HCT116 (cell line): ENCODE measurements around the gene DDX54. TPM values are rescaled to one million over a fixed set of nuclear protein-coding genes. Genes with fewer than 3 reads are reported as not detected.

ENCODE experiments used
- ATAC-seq: fragments of 200-7000 bp; cut with Tn5 transposase; 2 replicates; pipeline ENCODE4 v1.9.1; 2020; ENCODE audit warnings: mild to moderate bottlenecking, moderate library complexity
- BruUV-seq: library from RNA; stranded (reverse); fragments of 400-500 nt; replicated peaks from 2 replicates; lab custom pipeline; 2021; lab: Mats Ljungman, UMichigan
- CTCF ChIA-PET: fragments of 300-600 bp; sonication (Branson Sonifier 250); formaldehyde crosslinking; loops from one replicate; lab custom pipeline; 2021; ENCODE audit warnings: antibody characterized with exemption; lab: Charles Lee
- POLR2A ChIA-PET: fragments of 300-600, 350-600 bp; sonication (Branson Sonifier 250); formaldehyde crosslinking; loops from one replicate; lab custom pipeline; 2021; ENCODE audit warnings: antibody characterized with exemption; lab: Charles Lee
- RAD21 ChIA-PET, 2 experiments: fragments of 300-600 bp; sonication (Branson Sonifier 250); formaldehyde crosslinking; loops; one replicate each; lab custom pipeline; 2023; ENCODE audit warnings: low total read pairs in 2 of 2; ENCODE audit not compliant: uncharacterized antibody in 2 of 2, unreplicated experiment in 2 of 2, low non-redundant PET in 1 of 2; lab: Charles Lee
- DNase-seq: peaks from one replicate; pipeline ENCODE4 v3.0.0-alpha.2; 2010; ENCODE audit warnings: low read depth, low spot score
- H2AFZ ChIP-seq: fragments of 200-600 bp; shearing (Covaris generic), sonication (generic); 2 replicates; pipeline ENCODE4 v1.6.1; 2017; ENCODE audit warnings: low read depth, mixed run types, mixed read lengths, antibody characterized with exemption, low read length; ENCODE audit not compliant: poor library complexity, severe bottlenecking
- H3K27ac ChIP-seq: 2 replicates; pipeline ENCODE4 v1.5.1; 2012; ENCODE audit warnings: low read depth, low read length
- H3K27me3 ChIP-seq: fragments of 200-600 bp; sonication (generic); 2 replicates; pipeline ENCODE4 v1.6.1; 2016; ENCODE audit warnings: mixed run types, low read length, mixed read lengths; ENCODE audit not compliant: insufficient read depth
- H3K36me3 ChIP-seq, 2 experiments: fragments of 200-500 bp in 1 of 2; fragments of 200-600 bp in 1 of 2; sonication (Bioruptor generic) in 1 of 2; sonication (generic) in 1 of 2; 2 replicates each; pipeline versions ENCODE4 v1.5.1 to v1.6.1; 2014 to 2016; ENCODE audit warnings: low read length in 2 of 2, inconsistent platforms in 1 of 2, mixed read lengths in 1 of 2, mixed run types in 1 of 2; ENCODE audit not compliant: insufficient read depth in 2 of 2, control insufficient read depth in 1 of 2
- H3K4me1 ChIP-seq, 2 experiments: fragments of 200-600 bp in 1 of 2; sonication (generic) in 1 of 2; 2 replicates each; pipeline versions ENCODE4 v1.5.1 to v1.6.1; 2012 to 2017; ENCODE audit warnings: low read length in 2 of 2, inconsistent platforms in 1 of 2, mild to moderate bottlenecking in 1 of 2, mixed read lengths in 1 of 2, mixed run types in 1 of 2, moderate library complexity in 1 of 2; ENCODE audit not compliant: insufficient read depth in 2 of 2, control insufficient read depth in 1 of 2
- H3K4me2 ChIP-seq: fragments of 200-600 bp; sonication (generic); 2 replicates; pipeline ENCODE4 v1.6.1; 2017; ENCODE audit warnings: mixed run types, low read length, mixed read lengths
- H3K4me3 ChIP-seq, 2 experiments: fragments of 200-600 bp in 1 of 2; sonication (generic) in 1 of 2; replicated peaks in 1 of 2; 2 replicates each; pipeline ENCODE4 v1.5.1; 2011 to 2016; ENCODE audit warnings: low read length in 2 of 2, control low read depth in 1 of 2, low read depth in 1 of 2, mild to moderate bottlenecking in 1 of 2, mixed read lengths in 1 of 2, mixed run types in 1 of 2
- H3K79me2 ChIP-seq: fragments of 200-600 bp; sonication (generic); 2 replicates; pipeline ENCODE4 v1.6.1; 2017; ENCODE audit warnings: mild to moderate bottlenecking, mixed run types, low read length, moderate library complexity, mixed read lengths; ENCODE audit not compliant: insufficient read depth
- H3K9ac ChIP-seq: fragments of 200-600 bp; sonication (generic); 2 replicates; pipeline ENCODE4 v1.6.1; 2016; ENCODE audit warnings: low read length, mixed read lengths
- H3K9me2 ChIP-seq: fragments of 200-600 bp; sonication (generic), shearing (Covaris generic); 2 replicates; pipeline ENCODE4 v1.6.1; 2017; ENCODE audit warnings: mixed run types, mild to moderate bottlenecking, moderate library complexity; ENCODE audit not compliant: insufficient read depth
- H3K9me3 ChIP-seq, 2 experiments: fragments of 200-500 bp in 1 of 2; fragments of 200-600 bp in 1 of 2; sonication (Bioruptor generic) in 1 of 2; sonication (generic) in 1 of 2; 2 replicates each; pipeline ENCODE4 v1.6.1; 2014 to 2017; ENCODE audit warnings: low read length in 2 of 2, mixed read lengths in 2 of 2, inconsistent platforms in 1 of 2, low read depth in 1 of 2, mild to moderate bottlenecking in 1 of 2, mixed run types in 1 of 2, moderate library complexity in 1 of 2; ENCODE audit not compliant: control insufficient read depth in 1 of 2, insufficient read depth in 1 of 2
- H4K20me1 ChIP-seq: fragments of 200-600 bp; sonication (generic), shearing (Covaris generic); 2 replicates; pipeline ENCODE4 v1.6.1; 2017; ENCODE audit warnings: mixed run types, mild to moderate bottlenecking, moderate library complexity; ENCODE audit not compliant: insufficient read depth
- ATF3 ChIP-seq: IDR thresholded peaks from 2 replicates; pipeline ENCODE4 v1.6.1; 2012
- ELF1 ChIP-seq: IDR thresholded peaks from 2 replicates; pipeline ENCODE4 v1.6.1; 2012; ENCODE audit warnings: low read depth, borderline replicate concordance
- EZH2 ChIP-seq: fragments of 200-600 bp; sonication (generic); IDR thresholded peaks from 2 replicates; pipeline ENCODE4 v1.6.1; 2017; ENCODE audit warnings: antibody characterized with exemption, mixed run types
- FOSL1 ChIP-seq: IDR thresholded peaks from 2 replicates; pipeline ENCODE4 v1.6.1; 2012; ENCODE audit warnings: low read depth
- JUND ChIP-seq: IDR thresholded peaks from 2 replicates; pipeline ENCODE4 v1.6.1; 2012
- MAX ChIP-seq: IDR thresholded peaks from 2 replicates; pipeline ENCODE4 v1.6.1; 2012
- POLR2A ChIP-seq: IDR thresholded peaks from 2 replicates; pipeline ENCODE4 v1.7.0; 2011; ENCODE audit warnings: borderline replicate concordance; ENCODE audit not compliant: insufficient read depth, insufficient read length; ENCODE audit errors: extremely low read depth
- POLR2AphosphoS5 ChIP-seq: IDR thresholded peaks from 2 replicates; pipeline ENCODE4 v1.6.1; 2011; ENCODE audit warnings: mild to moderate bottlenecking, low read depth, low read length, moderate library complexity
- RAD21 ChIP-seq: IDR thresholded peaks from 2 replicates; pipeline ENCODE4 v1.6.1; 2012; ENCODE audit warnings: low read depth, mild to moderate bottlenecking
- REST ChIP-seq: IDR thresholded peaks from 2 replicates; pipeline ENCODE4 v1.6.1; 2012; ENCODE audit warnings: low read depth
- SRF ChIP-seq: IDR thresholded peaks from 2 replicates; pipeline ENCODE4 v1.6.1; 2012; ENCODE audit warnings: low read depth
- TCF7L2 ChIP-seq: IDR thresholded peaks from 2 replicates; pipeline ENCODE4 v1.7.0; 2011; ENCODE audit warnings: borderline replicate concordance, inconsistent platforms; ENCODE audit not compliant: insufficient read depth, insufficient read length; ENCODE audit errors: extremely low read depth
- YY1 ChIP-seq: IDR thresholded peaks from 2 replicates; pipeline ENCODE4 v1.6.1; 2011; ENCODE audit warnings: low read length, low read depth, moderate library complexity, mild to moderate bottlenecking; ENCODE audit not compliant: insufficient replicate concordance; ENCODE audit errors: extremely low read depth
- ZFX ChIP-seq: fragments of 450-650 bp; IDR thresholded peaks from 2 replicates; pipeline ENCODE4 v1.6.1; 2017
- ZNF274 ChIP-seq: fragments of 200-500 bp; sonication (Bioruptor generic); IDR thresholded peaks from 2 replicates; pipeline ENCODE4 v1.6.1; 2014; ENCODE audit warnings: mild to moderate bottlenecking, low read depth, low read length, inconsistent platforms
- intact Hi-C: fragments of 100-400 bp; cut with micrococcal nuclease; formaldehyde crosslinking; loops from 2 replicates; pipeline ENCODE4 v1.10.0; 2022
- total RNA-seq: library from RNA; stranded (reverse); gene quantifications from one replicate; pipeline ENCODE4 v1.2.1, GENCODE V29; 2021; ENCODE audit not compliant: unreplicated experiment

DDX54 gene
- total RNA-seq, 1 experiment from 2014 or later, result 110 TPM

- Histone ChIP-seq H3K9ac (no peak overlapping the region), H3K27ac (no peak overlapping the region), H3K9me3 (no peaks in the 10 kb centered on the region), H3K9me2 (no peaks in the 10 kb centered on the region), H3K79me2 (no peaks in the 10 kb centered on the region), H3K4me3 (no peak overlapping the region), H3K4me2 (no peak overlapping the region), H4K20me1 (no peaks in the 10 kb centered on the region), H2AFZ (no peak overlapping the region), H3K36me3 (no peaks in the 10 kb centered on the region), H3K27me3 (no peaks in the 10 kb centered on the region), H3K4me1 (no peaks in the 10 kb centered on the region; a peak in 1 of 4 replicates)
- no peak for ATAC-seq
- no peak for TF ChIP-seq JUND
- no peak for TF ChIP-seq EZH2
- TF ChIP-seq SRF, result no peak
- TF ChIP-seq FOSL1, result no peak
- no peak for TF ChIP-seq POLR2AphosphoS5
- no peak for TF ChIP-seq TCF7L2
- TF ChIP-seq MAX, result no peak
- TF ChIP-seq ELF1, result no peak
- no peak for TF ChIP-seq ZNF274
- TF ChIP-seq RAD21, result no peak
- TF ChIP-seq POLR2A, result no peak
- no peak for TF ChIP-seq ZFX
- BruUV-seq, result no TSS peak
- no peak for DNase-seq
- intact Hi-C loops, result no loop called here
- ChIA-PET CTCF (interaction anchor here (1.2 kb wide), 1 partner anchor 24 kb away, joined by 3 read pairs; the partner anchor contains the start of gene RASAL1), RAD21 (no interaction called here), POLR2A (no interaction called here)
Observed at GRCh38 chr12:113111247-113111646, 74.0 kb downstream of the DDX54 start.

- no TSS peak for BruUV-seq
- Histone ChIP-seq H3K4me3 (no peak overlapping the region), H3K79me2 (no peaks in the 10 kb centered on the region), H3K4me2 (no peak overlapping the region), H3K9ac (no peak overlapping the region), H3K9me3 (no peaks in the 10 kb centered on the region), H3K27me3 (no peaks in the 10 kb centered on the region), H3K4me1 (no peaks in the 10 kb centered on the region; a peak in 1 of 4 replicates), H3K9me2 (no peaks in the 10 kb centered on the region), H3K36me3 (no peaks in the 10 kb centered on the region), H2AFZ (no peak overlapping the region), H4K20me1 (no peaks in the 10 kb centered on the region), H3K27ac (no peak overlapping the region)
- ATAC-seq (no peak), DNase-seq (no peak)
- POLR2A ChIA-PET, result no interaction called here
- RAD21 ChIA-PET, result no interaction called here
- intact Hi-C loops, result no loop called here
- CTCF ChIA-PET, result interaction anchor here (1.2 kb wide), 1 partner anchor 25 kb away, joined by 3 read pairs; the partner anchor contains the start of gene RASAL1
- no peak for TF ChIP-seq ATF3
- no peak for TF ChIP-seq FOSL1
- TF ChIP-seq REST, result no peak
- no peak for TF ChIP-seq POLR2A
- no peak for TF ChIP-seq YY1
- no peak for TF ChIP-seq TCF7L2
- no peak for TF ChIP-seq MAX
Observed at GRCh38 chr12:113109872-113110599, 75.2 kb downstream of the DDX54 start.
